GM12874 (cell line): ENCODE measurements around the gene SDHB.

ENCODE experiments used
- TF ChIP-seq, protein P1 (sequence below): IDR thresholded peaks from 2 replicates; pipeline ENCODE4 v1.5.1; 2011; ENCODE audit warnings: low read depth, mild to moderate bottlenecking, control low read depth, low read length, moderate library complexity; ENCODE audit not compliant: insufficient read depth

The SDHB gene

DNA sequence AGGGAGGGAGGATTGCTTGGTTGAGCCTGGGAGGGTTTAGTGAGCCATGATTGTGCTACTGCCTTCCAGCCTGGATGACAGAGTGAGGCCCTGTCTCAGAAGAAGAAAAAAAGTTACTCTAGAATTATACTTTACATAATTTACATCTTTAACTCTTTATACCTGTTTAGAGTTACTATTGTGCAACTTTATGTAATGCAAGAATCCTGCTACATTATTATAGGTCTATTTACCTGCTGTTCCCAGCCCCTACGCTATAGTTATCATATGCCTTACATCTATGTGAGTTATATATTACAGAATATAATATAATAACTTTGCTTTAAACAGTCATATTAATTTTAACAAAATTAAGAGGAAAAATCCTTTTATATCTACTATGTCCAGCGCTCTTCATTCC, 14.3 kb downstream of the SDHB start:
- TF ChIP-seq, protein P1, sequence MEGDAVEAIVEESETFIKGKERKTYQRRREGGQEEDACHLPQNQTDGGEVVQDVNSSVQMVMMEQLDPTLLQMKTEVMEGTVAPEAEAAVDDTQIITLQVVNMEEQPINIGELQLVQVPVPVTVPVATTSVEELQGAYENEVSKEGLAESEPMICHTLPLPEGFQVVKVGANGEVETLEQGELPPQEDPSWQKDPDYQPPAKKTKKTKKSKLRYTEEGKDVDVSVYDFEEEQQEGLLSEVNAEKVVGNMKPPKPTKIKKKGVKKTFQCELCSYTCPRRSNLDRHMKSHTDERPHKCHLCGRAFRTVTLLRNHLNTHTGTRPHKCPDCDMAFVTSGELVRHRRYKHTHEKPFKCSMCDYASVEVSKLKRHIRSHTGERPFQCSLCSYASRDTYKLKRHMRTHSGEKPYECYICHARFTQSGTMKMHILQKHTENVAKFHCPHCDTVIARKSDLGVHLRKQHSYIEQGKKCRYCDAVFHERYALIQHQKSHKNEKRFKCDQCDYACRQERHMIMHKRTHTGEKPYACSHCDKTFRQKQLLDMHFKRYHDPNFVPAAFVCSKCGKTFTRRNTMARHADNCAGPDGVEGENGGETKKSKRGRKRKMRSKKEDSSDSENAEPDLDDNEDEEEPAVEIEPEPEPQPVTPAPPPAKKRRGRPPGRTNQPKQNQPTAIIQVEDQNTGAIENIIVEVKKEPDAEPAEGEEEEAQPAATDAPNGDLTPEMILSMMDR: no peak

DNA sequence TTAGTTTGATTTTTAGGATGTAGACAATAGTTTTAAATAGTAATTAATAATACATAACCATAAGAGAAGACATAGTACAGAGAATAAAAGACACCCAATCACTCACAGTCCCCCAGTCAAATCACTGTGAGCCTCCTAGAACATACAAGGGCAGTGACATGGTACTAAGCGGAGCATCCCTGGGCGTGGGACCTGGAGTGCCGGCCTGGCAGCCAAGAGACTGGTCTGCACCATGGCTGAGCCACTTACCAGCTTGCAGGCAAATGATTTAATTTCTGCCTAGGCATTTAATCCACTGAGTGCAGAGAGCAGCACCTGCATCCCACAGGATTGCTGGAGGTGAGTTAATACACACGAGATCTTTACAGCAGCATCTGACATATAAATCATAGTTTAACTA, 20.4 kb downstream of the SDHB start:
- TF ChIP-seq, protein P1: no peak

DNA sequence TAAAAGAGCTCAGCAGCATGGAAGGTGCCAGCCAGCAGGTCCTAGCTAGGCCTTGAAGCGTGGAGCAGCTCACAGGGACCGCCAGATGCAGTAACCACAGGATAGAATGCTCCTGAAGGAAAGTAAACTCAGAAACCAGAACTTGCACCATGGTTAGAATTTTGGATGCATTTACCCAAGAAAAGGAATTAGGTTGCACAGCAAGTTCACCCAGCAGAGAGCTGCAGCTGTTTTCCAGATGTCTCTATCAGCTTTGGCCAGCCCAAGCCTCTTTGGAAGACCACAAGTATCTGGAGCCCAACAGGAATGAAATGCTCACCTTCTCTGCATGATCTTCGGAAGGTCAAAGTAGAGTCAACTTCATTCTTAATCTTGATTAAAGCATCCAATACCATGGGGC, 21.1 kb downstream of the SDHB start:
- TF ChIP-seq, protein P1: no peak

DNA sequence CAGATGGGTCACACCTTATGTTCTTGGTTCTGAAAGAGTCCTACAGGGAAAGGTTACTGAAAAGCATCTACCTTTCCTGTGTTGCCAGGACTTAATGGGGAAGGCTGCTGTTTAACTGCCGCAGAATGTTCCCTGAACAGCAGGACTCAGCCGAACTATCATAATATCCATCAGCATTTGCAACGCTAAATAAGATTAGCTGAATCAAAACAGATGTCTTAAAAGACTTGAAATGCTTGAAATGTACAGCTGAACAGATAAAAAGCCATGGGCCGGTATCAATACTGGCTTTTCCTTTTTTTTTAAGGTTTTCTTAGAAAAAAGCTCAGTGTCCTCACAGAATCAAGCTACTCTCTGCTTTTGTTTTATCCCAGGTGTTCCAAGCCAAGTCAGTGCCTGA, 22.4 kb downstream of the SDHB start:
- TF ChIP-seq, protein P1: no peak

DNA sequence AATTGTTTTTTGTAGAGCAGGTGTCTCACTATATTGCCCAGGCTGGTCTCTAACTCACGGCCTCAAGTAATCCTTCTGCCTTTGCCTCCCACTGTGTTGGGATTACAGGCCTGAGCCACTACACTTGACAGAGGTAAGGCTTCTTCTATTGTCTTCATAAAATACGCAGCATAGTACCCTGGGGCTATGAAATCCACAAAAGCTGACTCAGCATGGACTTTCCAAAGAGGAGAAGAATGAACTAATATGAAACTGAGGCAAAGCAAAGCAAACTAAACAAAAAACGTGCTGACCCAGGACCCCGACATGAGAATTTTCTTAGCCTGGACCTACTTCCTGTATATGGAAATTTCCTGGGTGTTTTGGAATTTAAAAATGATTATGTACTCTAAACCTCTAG, 23.6 kb downstream of the SDHB start:
- TF ChIP-seq, protein P1: no peak

DNA sequence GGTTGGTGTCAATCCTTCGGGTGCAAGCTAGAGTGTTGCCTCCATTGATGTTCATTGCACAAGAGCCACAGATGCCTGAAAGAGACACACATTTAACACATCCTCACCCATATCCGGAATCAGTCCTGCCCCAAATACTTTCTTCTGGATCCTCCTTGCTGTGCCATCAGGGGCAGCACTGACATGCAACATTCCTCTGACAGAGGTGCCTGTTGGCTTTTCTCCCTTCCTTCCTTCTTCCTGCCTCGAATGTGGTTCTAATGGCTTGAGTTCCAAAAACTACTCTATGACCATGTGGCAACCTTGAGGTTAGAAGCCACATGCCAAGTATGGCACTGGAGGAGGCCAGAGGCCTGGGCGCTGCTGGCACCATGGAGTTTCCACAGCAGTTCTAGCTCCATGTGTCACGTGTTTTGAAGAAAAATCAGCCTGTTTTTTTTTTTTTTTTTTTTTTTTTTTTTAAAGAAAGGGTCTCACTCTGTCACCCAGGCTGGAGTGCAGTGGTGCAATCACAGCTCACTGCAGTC, 25.1 kb downstream of the SDHB start:
- TF ChIP-seq, protein P1: no peak

DNA sequence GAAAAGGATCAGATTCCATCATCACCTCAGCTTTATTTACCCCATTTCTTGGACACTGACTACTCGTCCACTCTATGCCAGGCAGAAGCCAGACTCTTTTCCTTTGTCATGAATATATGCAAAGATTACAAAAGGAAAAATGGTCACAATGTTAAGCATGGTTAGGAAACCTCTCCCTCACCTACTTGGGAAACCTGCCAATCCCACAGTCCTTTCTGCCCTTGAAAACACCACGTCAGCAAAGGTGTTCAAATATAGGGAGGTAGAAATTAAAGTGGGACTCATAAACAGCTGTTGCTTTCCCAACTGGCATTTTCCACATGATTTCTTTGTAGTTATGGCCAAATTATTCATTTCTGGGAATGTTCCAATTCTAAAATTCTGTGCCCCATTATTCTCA, 25.9 kb downstream of the SDHB start:
- TF ChIP-seq, protein P1: no peak

DNA sequence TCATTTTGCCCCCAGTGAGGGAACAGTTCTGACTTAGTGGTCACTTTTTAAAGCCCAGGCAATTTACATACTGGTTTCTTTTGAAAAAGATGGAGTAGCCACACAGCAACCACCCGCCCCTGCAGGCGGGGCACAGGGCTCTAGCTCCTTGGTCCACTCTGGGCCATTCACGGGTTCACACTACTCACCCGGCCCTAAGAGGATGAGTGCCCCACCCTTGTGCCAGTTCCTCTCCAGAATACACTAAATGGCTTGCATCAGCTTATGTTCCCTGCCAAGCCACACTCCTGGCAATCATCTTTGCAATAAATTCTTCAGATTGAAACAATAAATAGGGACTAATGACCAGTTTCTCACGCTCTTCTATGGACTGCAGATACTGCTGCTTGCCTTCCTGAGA, 26.4 kb downstream of the SDHB start:
- TF ChIP-seq, protein P1: no peak
